GM13976 (cell line): ENCODE data around the gene GPR89B.
"Not testable (repeated sequence)": the region's sequence is repeated elsewhere in the genome, so short reads cannot be mapped to it uniquely, and the experiment has no call there.

Experiments
- DNase-seq: peaks from one replicate; pipeline ENCODE4 v3.0.0; 2012; ENCODE audit warnings: low spot score
- CTCF ChIP-seq: IDR thresholded peaks from 2 replicates; pipeline ENCODE4 v1.5.1; 2012; ENCODE audit warnings: borderline replicate concordance, mild to moderate bottlenecking; ENCODE audit not compliant: insufficient read depth; ENCODE audit errors: extremely low read depth, missing control alignments, control extremely low read depth
- in situ Hi-C: fragments of 300-500 bp; cut with MboI; formaldehyde crosslinking; loops from one replicate; pipeline ENCODE4 v1.12.0; 2022; ENCODE audit warnings: low sequenced_read_pairs, mixed read lengths, inconsistent platforms; ENCODE audit not compliant: unreplicated experiment

Gene GPR89B

GRCh38 chr1:147907786-147908509, 20.3 kb upstream of the GPR89B start:
- no peak for DNase-seq
- no peak for TF ChIP-seq CTCF
- in situ Hi-C loops: no loop called here

- no peak for DNase-seq
- in situ Hi-C loops: no loop called here
Observed at GRCh38 chr1:147912553-147912952, 15.7 kb upstream of the GPR89B start.

GRCh38 chr1:147913362-147913942, 14.8 kb upstream of the GPR89B start:
- in situ Hi-C loops: no loop called here
- no peak for TF ChIP-seq CTCF
- DNase-seq: no peak

More at GRCh38 chr1:147912553-147912952, 15.7 kb upstream of the GPR89B start:
- no peak for TF ChIP-seq CTCF

GRCh38 chr1:147919896-147920295, 8.3 kb upstream of the GPR89B start:
- no peak for TF ChIP-seq CTCF
- in situ Hi-C loops: no loop called here
- no peak for DNase-seq

- in situ Hi-C loops: no loop called here
- no peak for DNase-seq
- TF ChIP-seq CTCF: no peak
Observed at GRCh38 chr1:147924813-147925212, 3.4 kb upstream of the GPR89B start.

GRCh38 chr1:147927215-147927614, 1.0 kb upstream of the GPR89B start:
- in situ Hi-C loops, DNase-seq: not testable (repeated sequence)

- DNase-seq, in situ Hi-C loops: not testable (repeated sequence)
Observed at GRCh38 chr1:147927689-147928088, 531 bp upstream of the GPR89B start.

GRCh38 chr1:147931137-147931536, 2.9 kb downstream of the GPR89B start:
- in situ Hi-C loops: not testable (repeated sequence)

GRCh38 chr1:147935296-147935695, 7.1 kb downstream of the GPR89B start:
- in situ Hi-C loops, DNase-seq: not testable (repeated sequence)

More at GRCh38 chr1:147931137-147931536, 2.9 kb downstream of the GPR89B start:
- DNase-seq: not testable (repeated sequence)

GRCh38 chr1:147940456-147940855, 12.2 kb downstream of the GPR89B start:
- DNase-seq, in situ Hi-C loops: not testable (repeated sequence)

- not testable (repeated sequence) for DNase-seq
Observed at GRCh38 chr1:147942563-147942962, 14.3 kb downstream of the GPR89B start.

GRCh38 chr1:147949517-147949916, 21.3 kb downstream of the GPR89B start:
- DNase-seq, in situ Hi-C loops: not testable (repeated sequence)

More at GRCh38 chr1:147942563-147942962, 14.3 kb downstream of the GPR89B start:
- in situ Hi-C loops: not testable (repeated sequence)
